Activated CD4-positive, alpha-beta T cell treated with anti-CD3 and anti-CD28 coated beads for 4 hours (primary cell): Measurements from ENCODE around the gene RENBP.
A peak's percentile ranks its signal among the peaks of the same experiment; 100 is the strongest.

ENCODE experiments used
- DNase-seq, 2 donors: peaks; one replicate each; pipeline ENCODE4 v3.0.0-alpha.2; 2020

RENBP gene

GRCh38 chrX:153931748-153932147, 12.7 kb downstream of the RENBP start:
- DNase-seq = no peak

- DNase-seq = no peak
Observed at GRCh38 chrX:153931151-153931550, 13.3 kb downstream of the RENBP start.

GRCh38 chrX:153930011-153930910, 14.2 kb downstream of the RENBP start:
- DNase-seq = no peak

- DNase-seq = no peak
Observed at GRCh38 chrX:153929576-153929975, 14.9 kb downstream of the RENBP start.

DNA sequence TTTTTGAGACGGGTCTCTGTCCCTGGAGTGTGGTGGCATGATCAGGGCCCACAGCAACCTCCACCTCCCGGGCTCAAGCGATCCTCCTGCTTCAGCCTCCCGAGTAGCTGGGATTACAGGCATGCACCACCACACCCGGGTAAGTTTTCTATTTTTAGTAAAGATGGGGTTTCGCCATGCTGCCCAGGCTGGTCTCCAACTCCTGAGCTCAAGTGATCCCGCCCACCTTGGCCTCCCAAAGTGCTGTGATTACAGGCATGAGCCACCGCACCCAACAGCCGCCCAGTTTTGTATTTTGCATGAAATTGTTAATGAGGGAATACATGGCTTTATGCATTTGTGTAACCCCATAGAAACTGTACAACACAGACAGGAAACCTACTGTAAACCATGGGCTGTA, 15.6 kb downstream of the RENBP start:
- no peak for DNase-seq

DNA sequence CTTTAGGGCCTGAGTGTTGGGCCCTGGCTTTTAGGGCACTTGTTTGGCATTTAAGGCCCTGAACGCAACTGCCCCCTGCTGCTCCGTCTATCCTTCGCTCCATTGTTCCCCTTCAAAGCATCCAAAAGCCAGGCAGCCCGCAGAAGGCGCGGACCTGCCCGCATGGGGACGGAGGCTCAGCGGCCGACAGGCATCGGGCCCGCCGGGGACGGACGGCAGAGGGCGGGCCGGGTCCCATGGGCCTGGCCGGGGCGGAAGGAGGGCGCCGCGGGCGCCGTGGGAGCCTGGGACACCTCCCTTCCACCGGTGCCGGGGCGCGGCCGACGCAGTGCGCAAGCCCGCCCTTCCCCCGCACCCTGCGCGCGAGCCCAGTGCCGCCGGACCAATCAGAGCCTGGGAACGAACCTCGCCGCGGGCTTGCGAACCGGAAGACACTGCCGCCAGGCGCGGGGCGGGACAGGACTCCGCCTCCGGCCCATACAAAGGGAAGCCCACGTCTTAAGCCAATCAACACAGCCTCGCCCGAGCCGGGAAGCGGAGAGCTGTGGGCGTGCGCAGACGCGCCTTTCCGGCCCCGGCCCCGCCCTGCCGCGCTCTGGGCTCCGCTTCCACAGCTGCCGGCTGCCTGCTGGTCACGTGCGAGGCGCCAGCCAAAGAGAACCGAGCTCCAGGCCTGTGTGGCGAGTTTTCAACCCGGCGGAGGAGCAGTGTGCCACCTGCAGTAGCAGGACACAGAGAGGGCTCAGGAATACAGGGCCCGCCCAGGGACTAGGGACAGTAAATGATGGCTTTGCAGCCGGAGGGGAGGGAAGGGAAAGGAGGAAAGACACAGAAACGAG, 16.3 kb downstream of the RENBP start:
- DNase-seq = peak; percentile 90 to 93

GRCh38 chrX:153927672-153927921, 16.8 kb downstream of the RENBP start:
- DNase-seq = no peak

DNA sequence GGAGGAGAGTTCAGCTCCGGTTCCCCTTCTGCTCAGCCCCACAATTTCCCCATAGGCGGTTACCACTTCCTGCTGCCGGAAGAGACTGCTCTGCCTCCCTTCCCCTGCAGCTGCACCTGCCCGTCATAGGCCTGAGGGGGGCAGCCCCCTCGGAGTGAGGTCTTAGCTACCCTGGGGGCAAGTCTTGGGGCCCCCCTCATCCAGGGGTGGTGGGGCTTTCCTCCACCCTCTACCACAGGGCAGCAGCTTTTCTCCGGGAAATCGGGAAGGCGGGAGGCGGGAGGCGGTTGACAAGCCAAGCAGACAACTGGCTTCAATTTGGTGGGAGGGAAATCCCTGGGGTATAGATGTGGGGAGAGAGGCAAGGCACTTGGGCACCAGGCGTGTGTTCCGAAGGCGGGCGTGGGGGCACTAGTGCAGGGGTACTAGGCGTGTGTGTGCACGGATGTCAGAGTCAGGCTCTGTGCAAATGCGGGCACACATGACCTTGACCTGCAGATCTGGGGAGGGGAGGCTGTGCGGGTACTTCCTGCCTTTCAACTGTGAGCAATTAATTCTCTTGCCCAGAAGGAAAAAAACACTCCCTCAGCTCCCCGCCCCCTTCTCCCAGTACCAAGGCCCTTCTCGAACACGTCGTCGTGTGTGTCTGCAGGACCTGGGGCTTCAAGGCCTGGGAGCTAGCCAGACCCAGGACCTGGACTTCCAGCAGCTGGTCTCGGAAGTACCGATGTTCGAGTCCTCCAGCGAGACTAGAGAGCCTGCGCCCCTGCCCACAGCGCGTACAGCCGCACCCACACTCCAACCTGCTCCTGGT, 17.4 kb downstream of the RENBP start:
- DNase-seq = peak; percentile 64 to 69

DNA sequence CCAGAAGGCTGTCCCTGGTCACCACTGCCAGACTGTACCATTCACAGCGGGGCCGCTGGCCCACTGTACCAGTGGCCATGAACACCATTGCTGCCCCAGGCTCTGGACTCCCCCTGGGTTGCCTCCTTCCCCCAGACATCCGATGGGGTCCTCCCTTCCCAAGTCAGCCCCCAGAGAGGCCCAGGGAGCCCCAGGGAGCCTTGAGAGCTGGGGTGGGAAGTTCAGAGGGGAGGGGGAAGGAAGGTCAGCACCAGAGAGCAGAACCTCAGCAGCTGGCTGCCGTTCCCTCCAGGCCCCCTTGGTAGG, 17.9 kb downstream of the RENBP start:
- DNase-seq = no peak

GRCh38 chrX:153925739-153926551, 18.5 kb downstream of the RENBP start, which contains the start of gene ARHGAP4:
Gene ARHGAP4 (minus strand): TSS chrX:153926264. CDS start chrX:153926202, 62 bp downstream.
- DNase-seq = peak in 1 of 2 donors; percentile 40

DNA sequence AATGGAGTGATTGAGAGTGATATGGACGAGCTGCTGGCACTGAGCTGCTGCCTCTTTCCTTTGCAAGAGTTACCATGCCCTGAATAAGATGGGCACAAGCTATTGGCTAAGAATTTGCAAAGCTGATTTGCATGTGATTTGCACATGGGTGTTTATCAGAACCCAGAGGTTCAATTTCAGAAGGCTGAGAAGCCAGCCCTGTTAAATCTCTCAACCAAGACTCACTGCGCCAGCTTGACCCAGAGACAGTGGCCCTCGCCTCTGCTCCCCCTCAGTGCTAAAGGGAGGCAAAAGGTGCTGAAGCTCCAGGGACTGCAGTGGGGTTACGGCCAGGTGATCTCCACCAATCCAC, 19.1 kb downstream of the RENBP start:
- no peak for DNase-seq

GRCh38 chrX:153924149-153924861, 20.1 kb downstream of the RENBP start:
- no peak for DNase-seq

GRCh38 chrX:153922932-153923857, 21.2 kb downstream of the RENBP start:
- DNase-seq = no peak

GRCh38 chrX:153921511-153922446, 22.7 kb downstream of the RENBP start:
- DNase-seq = no peak

DNA sequence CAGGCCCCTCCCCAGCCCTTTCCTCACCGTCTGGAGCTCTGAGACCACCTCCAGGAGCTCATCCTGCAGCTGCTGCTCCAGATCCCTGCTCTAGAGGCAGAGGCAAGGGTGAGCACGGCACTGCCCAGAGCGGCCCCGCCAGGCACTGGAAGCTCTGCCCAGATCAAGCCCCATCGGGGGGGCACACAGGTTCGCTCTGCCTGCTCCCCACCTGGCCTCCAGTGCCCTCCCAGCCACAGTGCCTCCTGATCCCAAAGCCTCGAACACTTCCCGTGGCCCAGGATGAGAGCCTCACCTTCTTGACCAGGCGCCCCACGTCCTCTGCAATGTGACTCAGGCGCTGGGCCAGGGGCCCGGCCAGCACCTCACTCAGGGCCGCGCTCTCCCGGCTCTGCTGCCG, 23.4 kb downstream of the RENBP start:
- no peak for DNase-seq

DNA sequence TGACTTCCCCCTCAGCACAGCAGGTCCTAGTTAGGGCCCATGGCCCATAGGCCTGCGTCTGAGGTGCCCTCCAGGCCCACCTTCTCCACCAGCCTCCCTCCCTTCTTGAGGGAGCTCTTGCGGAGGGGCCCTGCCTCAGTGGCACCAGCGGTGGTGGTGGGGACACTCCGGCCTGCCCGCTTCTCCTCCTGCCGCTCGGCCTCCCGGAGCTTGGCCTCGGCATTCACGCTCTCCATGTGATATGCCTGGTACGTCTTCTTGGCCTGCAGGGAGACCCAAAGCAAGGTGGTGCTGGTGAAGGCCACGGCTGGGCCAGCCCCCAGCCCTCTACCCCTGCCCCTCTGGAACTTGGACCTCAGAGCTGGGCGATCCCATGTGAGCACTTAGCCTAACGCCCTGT, 23.9 kb downstream of the RENBP start:
- DNase-seq = no peak

DNA sequence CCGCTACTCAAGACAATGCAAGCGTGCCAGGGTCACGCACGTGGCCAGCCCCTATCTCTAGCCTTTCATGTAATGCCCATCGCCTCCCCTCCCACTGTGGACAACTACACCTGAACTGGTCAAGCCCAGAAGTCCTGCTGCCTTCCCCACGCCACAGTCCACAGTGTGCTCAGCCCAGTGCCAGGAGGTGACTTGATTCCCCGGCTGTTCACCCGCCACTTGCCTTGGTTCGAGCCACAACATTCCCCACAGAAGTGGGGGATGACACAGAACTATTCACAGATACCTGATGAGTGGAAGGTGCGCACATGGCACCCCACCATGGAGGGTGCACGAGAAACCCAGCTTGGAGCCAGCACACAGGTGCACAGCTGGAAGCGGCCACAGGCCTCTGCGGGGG, 25.2 kb downstream of the RENBP start:
- DNase-seq = no peak

GRCh38 chrX:153917869-153918268, 26.6 kb downstream of the RENBP start:
- DNase-seq = no peak

DNA sequence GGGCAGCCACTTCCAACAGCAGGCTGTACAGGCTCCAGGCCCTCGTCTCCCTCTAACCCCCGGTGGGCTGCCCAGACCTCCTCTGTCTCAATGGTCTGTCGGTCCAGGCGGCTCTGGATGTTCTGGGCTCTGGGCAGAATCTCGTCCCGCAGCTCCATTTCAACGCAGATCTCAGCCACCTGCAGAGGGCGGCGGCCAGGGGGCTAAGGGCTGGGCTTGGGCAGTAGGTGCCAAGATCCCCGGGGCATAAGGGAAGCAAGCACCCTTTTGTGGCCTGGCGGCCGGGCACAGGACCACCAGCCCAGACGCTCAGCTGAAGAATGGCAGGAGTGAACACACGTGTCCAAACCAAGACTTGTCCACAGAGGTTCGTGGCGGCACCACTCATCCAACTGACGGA, 30.7 kb downstream of the RENBP start:
- no peak for DNase-seq

DNA sequence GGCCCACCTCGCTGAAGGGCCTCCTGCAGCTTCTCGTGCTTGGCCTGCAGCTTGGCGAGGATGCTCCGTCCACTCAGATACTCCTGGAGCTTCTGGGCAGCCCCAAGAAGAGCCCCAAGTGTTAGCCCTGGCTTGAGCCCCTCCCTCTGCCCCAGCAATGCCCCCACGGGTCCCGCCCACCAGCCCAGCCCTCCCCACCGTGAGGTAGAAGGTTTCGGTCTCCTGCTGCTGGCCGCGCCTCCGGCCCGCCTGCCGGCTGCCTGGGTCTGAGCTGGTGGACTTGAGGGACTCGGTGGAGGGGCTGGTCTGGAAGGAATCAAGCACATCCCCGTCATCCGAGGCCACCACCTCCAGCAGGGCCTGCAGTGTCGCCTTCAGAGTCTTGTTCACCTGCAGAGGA, 31.2 kb downstream of the RENBP start:
- DNase-seq = no peak
